K562 (cell line): ENCODE data around the gene OPHN1. TPM values are rescaled to one million over a fixed set of nuclear protein-coding genes. Genes with fewer than 3 reads are reported as not detected.

ENCODE experiments used
- ATAC-seq: fragments of 200-7000 bp; cut with Tn5 transposase; 3 replicates; pipeline ENCODE4 v1.9.1; 2020; ENCODE audit warnings: moderate library complexity
- BruUV-seq: library from RNA; stranded (reverse); fragments of 400-500 nt; replicated peaks from 2 replicates; lab custom pipeline; 2021; lab: Mats Ljungman, UMichigan
- CTCF ChIA-PET: fragments of 300-600 bp; formaldehyde crosslinking; extraction: SDS; loops from one replicate; lab custom pipeline; 2021; ENCODE audit warnings: low intra/inter-chr PET ratio; lab: Yijun Ruan, JAX
- POLR2A ChIA-PET: fragments of 300-600, 350-650 bp; sonication (Branson Sonifier 250); formaldehyde crosslinking; extraction: SDS; loops from one replicate; lab custom pipeline; 2021; ENCODE audit warnings: antibody characterized with exemption, inconsistent platforms; lab: Yijun Ruan, JAX
- DNase-seq, 4 experiments: peaks; one replicate each; pipeline versions ENCODE4 v3.0.0 to v3.0.0-alpha.2; 2011 to 2018; ENCODE audit warnings: low spot score in 3 of 4, mixed read lengths in 3 of 4; ENCODE audit errors: extremely low read depth in 1 of 4
- FAIRE-seq: peaks from 2 replicates; lab custom pipeline; 2011; peaks lifted over from hg19 to GRCh38; lab: Jason Lieb, UNC
- H2AFZ ChIP-seq: 2 replicates; pipeline ENCODE4 v1.6.0; 2011; ENCODE audit warnings: low read depth, low read length, control low read depth, inconsistent platforms
- H3K27ac ChIP-seq: fragments of 200-600 bp; 3 replicates; pipeline ENCODE4 v1.8.0; 2011; ENCODE audit warnings: low read depth, mild to moderate bottlenecking, control low read depth, inconsistent platforms, low read length, moderate library complexity, mixed read lengths; ENCODE audit errors: extremely low read depth
- H3K27me3 ChIP-seq, 2 experiments: fragments of 300-600 bp in 1 of 2; 2 replicates in 1 of 2; 3 replicates in 1 of 2; pipeline versions ENCODE4 v1.6.0 to v1.8.0; 2011; ENCODE audit warnings: inconsistent platforms in 2 of 2, low read length in 2 of 2, mild to moderate bottlenecking in 1 of 2, mixed read lengths in 1 of 2, moderate library complexity in 1 of 2; ENCODE audit not compliant: control insufficient read depth in 2 of 2, insufficient read depth in 2 of 2
- H3K36me3 ChIP-seq: fragments of 300-600 bp; 3 replicates; pipeline ENCODE4 v1.8.0; 2011; ENCODE audit warnings: mild to moderate bottlenecking, low read length, inconsistent platforms; ENCODE audit not compliant: control insufficient read depth, insufficient read depth
- H3K4me1 ChIP-seq, 2 experiments: fragments of 200-600 bp in 1 of 2; replicated peaks in 1 of 2; 2 replicates in 1 of 2; 3 replicates in 1 of 2; pipeline versions ENCODE4 v1.5.1 to v1.8.0; 2011; ENCODE audit warnings: inconsistent platforms in 2 of 2, low read length in 2 of 2, mild to moderate bottlenecking in 1 of 2, mixed read lengths in 1 of 2, moderate library complexity in 1 of 2; ENCODE audit not compliant: control insufficient read depth in 2 of 2, insufficient read depth in 2 of 2
- H3K4me2 ChIP-seq: 2 replicates; pipeline ENCODE4 v1.6.1; 2011; ENCODE audit warnings: low read length, control low read depth, inconsistent platforms, mixed read lengths; ENCODE audit not compliant: insufficient read depth
- H3K4me3 ChIP-seq: fragments of 200-600 bp; sonication (generic), shearing (Covaris generic); 2 replicates; pipeline ENCODE4 v1.5.1; 2016; ENCODE audit warnings: control low read depth, inconsistent platforms
- H3K79me2 ChIP-seq: fragments of 200-600 bp; 3 replicates; pipeline ENCODE4 v1.8.0; 2011; ENCODE audit warnings: low read length, inconsistent platforms; ENCODE audit not compliant: control insufficient read depth, insufficient read depth
- H3K9ac ChIP-seq, 2 experiments: 2 replicates each; pipeline versions ENCODE4 v1.6.0 to v1.6.1; 2011; ENCODE audit warnings: low read depth in 2 of 2, low read length in 2 of 2, control low read depth in 1 of 2, inconsistent platforms in 1 of 2, mild to moderate bottlenecking in 1 of 2, mixed read lengths in 1 of 2; ENCODE audit not compliant: insufficient read depth in 1 of 2
- H3K9me1 ChIP-seq: one replicate; pipeline ENCODE4 v1.6.0; 2011; ENCODE audit warnings: inconsistent platforms, mild to moderate bottlenecking, low read length, moderate library complexity; ENCODE audit not compliant: control insufficient read depth, insufficient read depth
- H3K9me3 ChIP-seq: replicated peaks from 2 replicates; pipeline ENCODE4 v1.5.1; 2011; ENCODE audit warnings: low read depth, low read length, inconsistent platforms; ENCODE audit not compliant: control insufficient read depth, insufficient read depth
- H4K20me1 ChIP-seq: replicated peaks from 2 replicates; pipeline ENCODE4 v1.6.1; 2011; ENCODE audit warnings: low read length, inconsistent platforms, mixed read lengths; ENCODE audit not compliant: control insufficient read depth, insufficient read depth
- BRD9 ChIP-seq: fragments of 450-650 bp; IDR thresholded peaks from 2 replicates; pipeline ENCODE4 v1.6.1; 2018; ENCODE audit warnings: low read depth; ENCODE audit not compliant: partially characterized antibody
- GTF2F1 ChIP-seq: IDR thresholded peaks from 2 replicates; pipeline ENCODE4 v1.6.1; 2011; ENCODE audit warnings: low read depth, low read length, improper control_type of control experiment
- MCM5 ChIP-seq: fragments of 450-650 bp; IDR thresholded peaks from 2 replicates; pipeline ENCODE4 v1.6.1; 2016; ENCODE audit warnings: low read depth
- NFIC ChIP-seq: fragments of 450-650 bp; IDR thresholded peaks from 2 replicates; pipeline ENCODE4 v1.6.1; 2017; ENCODE audit warnings: mild to moderate bottlenecking, inconsistent platforms
- PHB ChIP-seq: fragments of 250-450 bp; sonication (Bioruptor Pico); IDR thresholded peaks from 2 replicates; pipeline ENCODE4 v1.5.0; 2021
- TRIM28 ChIP-seq: fragments of 450-650 bp; IDR thresholded peaks from 2 replicates; pipeline ENCODE4 v1.6.1; 2017
- ZNF253 ChIP-seq: fragments of 250-450 bp; sonication (Bioruptor Pico); conservative IDR thresholded peaks from 2 replicates; pipeline ENCODE4 v1.6.1; 2021; ENCODE audit warnings: mild to moderate bottlenecking
- ZNF280A ChIP-seq: fragments of 450-650 bp; IDR thresholded peaks from 2 replicates; pipeline ENCODE4 v1.6.1; 2018; ENCODE audit warnings: mild to moderate bottlenecking, low read depth; ENCODE audit not compliant: partially characterized antibody
- ZNF436 ChIP-seq: fragments of 250-450, 450-650 bp; sonication (Bioruptor Pico); formaldehyde crosslinking; IDR thresholded peaks from 2 replicates; pipeline ENCODE4 v1.7.0; 2020; ENCODE audit warnings: mild to moderate bottlenecking
- ZNF717 ChIP-seq: fragments of 250-450 bp; sonication (Bioruptor Pico); IDR thresholded peaks from 2 replicates; pipeline ENCODE4 v1.5.0; 2021
- WGBS: fragments of 100-300 bp; shearing (Covaris generic); methylation state at CpG from one replicate; pipeline ENCODE4 v1.1.6; 2016; ENCODE audit warnings: low coverage, mixed read lengths; ENCODE audit not compliant: insufficient coverage; ENCODE audit errors: missing lambda C conversion rate; 5-methylcytosine and 5-hydroxymethylcytosine counted together
- in situ Hi-C: fragments of 300-500 bp; cut with MboI; formaldehyde crosslinking; loops from 4 replicates; pipeline ENCODE4 v1.15.0; 2018; ENCODE audit warnings: inconsistent platforms, mixed read lengths
- intact Hi-C: fragments of 100-400 bp; cut with micrococcal nuclease; formaldehyde crosslinking; loops from 2 replicates; pipeline ENCODE4 v1.14.2; 2022
- polyA plus RNA-seq, 8 experiments: library from polyadenylated mRNA; depleted of rRNA in 4 of 8; stranded (reverse) in 5 of 8; unstranded in 3 of 8; fragments of >200 nt; fragmentation: Nextera tagmentation in 2 of 8; fragmentation: Illumina TruSeq in 1 of 8; extraction: Ambion mirVana in 2 of 8; extraction: Trizol in 1 of 8; gene quantifications; 2 replicates each; pipeline versions ENCODE4 v1.2.1 to v1.2.3, GENCODE V29; 2011 to 2014; ENCODE audit warnings: inconsistent platforms in 1 of 8, missing spikeins in 1 of 8
- total RNA-seq, 7 experiments: library from RNA; depleted of rRNA in 6 of 7; stranded (reverse); fragments of >200 nt in 6 of 7; fragmentation: Illumina TruSeq in 2 of 7; extraction: Trizol in 2 of 7; gene quantifications; 2 replicates each; pipeline versions ENCODE4 v1.2.1 to v1.2.3, GENCODE V29; 2011 to 2021; ENCODE audit warnings: low replicate concordance in 1 of 7
- TF ChIP-seq, protein P1 (sequence below): sonication (generic); formaldehyde crosslinking; IDR thresholded peaks from 2 replicates; pipeline ENCODE4 v1.8.0; 2023; ENCODE audit warnings: missing genetic modification reagents, mild to moderate bottlenecking, borderline replicate concordance
- TF ChIP-seq, protein P2 (sequence below): sonication (generic); formaldehyde crosslinking; IDR thresholded peaks from 2 replicates; pipeline ENCODE4 v1.8.0; 2022; ENCODE audit warnings: mild to moderate bottlenecking, missing genetic modification reagents
- TF ChIP-seq, protein P3 (sequence below): fragments of 200-400 bp; formaldehyde crosslinking; IDR thresholded peaks from 2 replicates; pipeline ENCODE4 v1.6.1; 2017; ENCODE audit warnings: mild to moderate bottlenecking, low read depth, low read length, moderate library complexity

Gene OPHN1
- total and polyA plus RNA-seq, 9 of the 15 experiments (the other 6 are each of a cell fraction or from before 2014, with no cell fraction given): 0.28 to 1.8 (median 1.0) TPM

DNA sequence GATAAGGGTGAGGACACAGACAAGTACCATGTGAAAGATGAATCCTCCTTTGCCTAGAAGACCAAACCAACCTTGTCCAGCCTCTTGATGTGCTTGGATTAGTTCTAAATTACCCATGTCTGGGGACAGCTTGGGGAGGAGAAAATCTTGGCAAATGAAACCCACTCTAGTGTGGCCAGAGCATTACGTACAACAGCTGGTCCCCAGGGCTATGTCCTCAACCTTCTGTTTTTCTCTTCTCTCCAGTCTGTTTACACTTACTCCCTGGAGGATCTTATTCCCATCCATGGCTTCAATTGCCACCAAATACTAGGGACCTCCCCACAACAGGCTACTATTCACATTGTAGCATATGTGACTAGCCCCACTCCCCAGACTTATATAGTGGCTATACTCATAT lies 384.5 kb downstream of the OPHN1 start:
- H4K20me1 ChIP-seq: no peaks in the 10 kb centered on the region
- DNase-seq (no peak), ATAC-seq (no peak), FAIRE-seq (no peak)
- H3K9me1 ChIP-seq: no peaks in the 10 kb centered on the region
- H3K4me1 ChIP-seq: no peaks in the 10 kb centered on the region
- intact Hi-C loops (no loop called here), in situ Hi-C loops (no loop called here)
- WGBS: 14% methylated on average over 1 of the region's 1 CpG
- BruUV-seq: no TSS peak
- H3K79me2 ChIP-seq: no peaks in the 10 kb centered on the region
- CTCF ChIA-PET: no interaction called here
- no peak overlapping the region for H3K4me3 ChIP-seq
- no peaks in the 10 kb centered on the region for H3K9me3 ChIP-seq
- no peak overlapping the region for H3K27ac ChIP-seq
- TF ChIP-seq PHB (no peak), ZNF253 (CRISPR knock-in tag) (no peak), ZNF717 (CRISPR knock-in tag) (no peak), BRD9 (no peak), ZNF436 (CRISPR knock-in tag) (no peak), NFIC (no peak), TRIM28 (no peak), MCM5 (no peak), ZNF280A (no peak), GTF2F1 (no peak)
- TF ChIP-seq, protein P1, sequence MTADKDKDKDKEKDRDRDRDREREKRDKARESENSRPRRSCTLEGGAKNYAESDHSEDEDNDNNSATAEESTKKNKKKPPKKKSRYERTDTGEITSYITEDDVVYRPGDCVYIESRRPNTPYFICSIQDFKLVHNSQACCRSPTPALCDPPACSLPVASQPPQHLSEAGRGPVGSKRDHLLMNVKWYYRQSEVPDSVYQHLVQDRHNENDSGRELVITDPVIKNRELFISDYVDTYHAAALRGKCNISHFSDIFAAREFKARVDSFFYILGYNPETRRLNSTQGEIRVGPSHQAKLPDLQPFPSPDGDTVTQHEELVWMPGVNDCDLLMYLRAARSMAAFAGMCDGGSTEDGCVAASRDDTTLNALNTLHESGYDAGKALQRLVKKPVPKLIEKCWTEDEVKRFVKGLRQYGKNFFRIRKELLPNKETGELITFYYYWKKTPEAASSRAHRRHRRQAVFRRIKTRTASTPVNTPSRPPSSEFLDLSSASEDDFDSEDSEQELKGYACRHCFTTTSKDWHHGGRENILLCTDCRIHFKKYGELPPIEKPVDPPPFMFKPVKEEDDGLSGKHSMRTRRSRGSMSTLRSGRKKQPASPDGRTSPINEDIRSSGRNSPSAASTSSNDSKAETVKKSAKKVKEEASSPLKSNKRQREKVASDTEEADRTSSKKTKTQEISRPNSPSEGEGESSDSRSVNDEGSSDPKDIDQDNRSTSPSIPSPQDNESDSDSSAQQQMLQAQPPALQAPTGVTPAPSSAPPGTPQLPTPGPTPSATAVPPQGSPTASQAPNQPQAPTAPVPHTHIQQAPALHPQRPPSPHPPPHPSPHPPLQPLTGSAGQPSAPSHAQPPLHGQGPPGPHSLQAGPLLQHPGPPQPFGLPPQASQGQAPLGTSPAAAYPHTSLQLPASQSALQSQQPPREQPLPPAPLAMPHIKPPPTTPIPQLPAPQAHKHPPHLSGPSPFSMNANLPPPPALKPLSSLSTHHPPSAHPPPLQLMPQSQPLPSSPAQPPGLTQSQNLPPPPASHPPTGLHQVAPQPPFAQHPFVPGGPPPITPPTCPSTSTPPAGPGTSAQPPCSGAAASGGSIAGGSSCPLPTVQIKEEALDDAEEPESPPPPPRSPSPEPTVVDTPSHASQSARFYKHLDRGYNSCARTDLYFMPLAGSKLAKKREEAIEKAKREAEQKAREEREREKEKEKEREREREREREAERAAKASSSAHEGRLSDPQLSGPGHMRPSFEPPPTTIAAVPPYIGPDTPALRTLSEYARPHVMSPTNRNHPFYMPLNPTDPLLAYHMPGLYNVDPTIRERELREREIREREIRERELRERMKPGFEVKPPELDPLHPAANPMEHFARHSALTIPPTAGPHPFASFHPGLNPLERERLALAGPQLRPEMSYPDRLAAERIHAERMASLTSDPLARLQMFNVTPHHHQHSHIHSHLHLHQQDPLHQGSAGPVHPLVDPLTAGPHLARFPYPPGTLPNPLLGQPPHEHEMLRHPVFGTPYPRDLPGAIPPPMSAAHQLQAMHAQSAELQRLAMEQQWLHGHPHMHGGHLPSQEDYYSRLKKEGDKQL: no peak
- TF ChIP-seq, protein P2, sequence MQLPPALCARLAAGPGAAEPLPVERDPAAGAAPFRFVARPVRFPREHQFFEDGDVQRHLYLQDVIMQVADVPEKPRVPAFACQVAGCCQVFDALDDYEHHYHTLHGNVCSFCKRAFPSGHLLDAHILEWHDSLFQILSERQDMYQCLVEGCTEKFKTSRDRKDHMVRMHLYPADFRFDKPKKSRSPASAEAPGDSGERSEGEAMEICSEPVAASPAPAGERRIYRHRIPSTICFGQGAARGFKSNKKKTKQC (CRISPR knock-in tag): no peak
- TF ChIP-seq, protein P3, sequence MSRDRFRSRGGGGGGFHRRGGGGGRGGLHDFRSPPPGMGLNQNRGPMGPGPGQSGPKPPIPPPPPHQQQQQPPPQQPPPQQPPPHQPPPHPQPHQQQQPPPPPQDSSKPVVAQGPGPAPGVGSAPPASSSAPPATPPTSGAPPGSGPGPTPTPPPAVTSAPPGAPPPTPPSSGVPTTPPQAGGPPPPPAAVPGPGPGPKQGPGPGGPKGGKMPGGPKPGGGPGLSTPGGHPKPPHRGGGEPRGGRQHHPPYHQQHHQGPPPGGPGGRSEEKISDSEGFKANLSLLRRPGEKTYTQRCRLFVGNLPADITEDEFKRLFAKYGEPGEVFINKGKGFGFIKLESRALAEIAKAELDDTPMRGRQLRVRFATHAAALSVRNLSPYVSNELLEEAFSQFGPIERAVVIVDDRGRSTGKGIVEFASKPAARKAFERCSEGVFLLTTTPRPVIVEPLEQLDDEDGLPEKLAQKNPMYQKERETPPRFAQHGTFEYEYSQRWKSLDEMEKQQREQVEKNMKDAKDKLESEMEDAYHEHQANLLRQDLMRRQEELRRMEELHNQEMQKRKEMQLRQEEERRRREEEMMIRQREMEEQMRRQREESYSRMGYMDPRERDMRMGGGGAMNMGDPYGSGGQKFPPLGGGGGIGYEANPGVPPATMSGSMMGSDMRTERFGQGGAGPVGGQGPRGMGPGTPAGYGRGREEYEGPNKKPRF: no peak
- TF ChIP-seq, all 486 proteins: peak for 0
- no peak overlapping the region for H3K9ac ChIP-seq
- no peak overlapping the region for H3K4me2 ChIP-seq
- POLR2A ChIA-PET: interaction anchor here (0.7 kb wide), 1 partner anchor 158 kb away, joined by 4 read pairs; no protein-coding TSS in a partner anchor
- no peak overlapping the region for H2AFZ ChIP-seq
- no peaks in the 10 kb centered on the region for H3K36me3 ChIP-seq
- H3K27me3 ChIP-seq: no peaks in the 10 kb centered on the region
